Activated CD4-positive, alpha-beta T cell treated with anti-CD3 and anti-CD28 coated beads, Interleukin-2, amount 10 ng/mL, durations not matched to agents 24 days and 14 days (primary cell): Measurements from ENCODE around the gene CCDC188. TPM values are rescaled to one million over a fixed set of nuclear protein-coding genes. Genes with fewer than 3 reads are reported as not detected.
A peak's percentile ranks its signal among the peaks of the same experiment; 100 is the strongest.

Source experiments
- DNase-seq: peaks from one replicate; pipeline ENCODE4 v3.0.0; 2022
- H3K27ac Mint-ChIP-seq: one replicate; pipeline ENCODE4 v1.8.0; 2022; ENCODE audit warnings: mild to moderate bottlenecking, mixed read lengths
- H3K27me3 Mint-ChIP-seq: one replicate; pipeline ENCODE4 v1.8.0; 2022; ENCODE audit warnings: mixed read lengths
- H3K36me3 Mint-ChIP-seq: one replicate; pipeline ENCODE4 v1.8.0; 2022; ENCODE audit warnings: low read depth, mild to moderate bottlenecking, mixed read lengths
- H3K4me1 Mint-ChIP-seq: one replicate; pipeline ENCODE4 v1.8.0; 2021; ENCODE audit warnings: mixed read lengths
- H3K4me3 Mint-ChIP-seq: one replicate; pipeline ENCODE4 v1.8.0; 2022; ENCODE audit warnings: mild to moderate bottlenecking, moderate library complexity, mixed read lengths
- H3K9me3 Mint-ChIP-seq: one replicate; pipeline ENCODE4 v1.8.0; 2021; ENCODE audit warnings: mixed read lengths
- intact Hi-C: fragments of 100-400 bp; cut with micrococcal nuclease; formaldehyde crosslinking; loops from one replicate; pipeline ENCODE4 v1.15.1; 2023
- total RNA-seq: library from RNA; stranded (reverse); gene quantifications from 2 replicates; pipeline ENCODE4 v1.2.3, GENCODE V29; 2022

The CCDC188 gene
- total RNA-seq, 1 donor from 2014 or later: not detected

DNA sequence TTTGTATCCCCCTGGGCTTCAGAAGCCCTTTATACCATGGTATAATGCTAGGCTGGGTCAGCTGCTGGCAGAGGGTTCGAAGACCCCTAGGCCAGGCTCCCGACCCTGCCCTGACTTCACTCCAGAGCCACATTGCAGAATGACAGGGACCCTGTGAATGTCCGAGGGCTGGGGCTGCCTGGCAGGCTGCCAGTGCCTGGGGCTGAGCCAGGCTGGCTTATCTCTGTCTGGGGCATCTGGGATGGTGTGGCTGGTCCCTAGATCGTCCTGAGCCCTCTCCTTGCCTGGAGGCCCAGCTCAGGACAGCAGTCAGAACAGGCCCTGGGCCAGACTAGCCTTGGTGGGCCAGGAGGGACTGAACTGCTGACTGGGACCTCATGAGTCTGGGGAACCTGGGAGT, 15.6 kb downstream of the CCDC188 start:
- Mint-ChIP-seq H3K27me3 (no peaks in the 10 kb centered on the region), H3K4me3 (no peak overlapping the region), H3K36me3 (peaks cover 2% of the 10 kb centered on the region), H3K27ac (no peak overlapping the region), H3K4me1 (peaks cover 10% of the 10 kb centered on the region), H3K9me3 (no peaks in the 10 kb centered on the region)
- intact Hi-C loops: no loop called here
- DNase-seq: no peak

DNA sequence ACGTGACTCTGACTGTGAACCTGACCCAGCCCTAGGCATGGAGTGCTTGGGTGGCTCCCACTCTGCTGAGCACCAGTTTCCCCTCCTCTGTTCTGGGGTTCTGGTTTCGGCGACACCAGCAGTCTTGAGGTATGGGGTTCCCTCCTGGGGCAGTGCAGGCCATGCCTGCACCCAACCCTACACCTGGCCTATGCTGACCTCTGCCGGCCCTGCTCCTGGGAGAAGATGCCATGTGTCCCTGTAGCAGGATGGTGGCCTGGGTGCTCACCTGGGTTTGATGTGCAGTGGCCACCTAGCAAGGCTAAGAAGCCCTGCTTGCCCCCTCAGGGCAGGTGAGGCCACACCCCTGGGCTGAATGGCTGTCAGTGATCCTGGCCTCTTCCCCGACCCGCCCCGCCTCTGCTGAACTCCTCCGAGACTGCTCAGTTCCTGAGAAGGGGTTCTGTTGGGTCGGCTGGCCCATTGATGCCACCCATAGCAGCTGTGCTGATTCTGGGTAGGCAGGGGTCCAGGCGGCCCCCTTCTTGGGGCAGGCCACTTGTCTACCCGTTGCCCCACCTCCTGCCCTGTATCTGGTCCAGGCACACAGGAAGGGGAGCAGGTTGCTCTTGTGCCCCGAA, 16.8 kb downstream of the CCDC188 start:
- Mint-ChIP-seq H3K4me1 (peaks cover 12% of the 10 kb centered on the region), H3K4me3 (peak overlapping the region; percentile 57), H3K36me3 (no peaks in the 10 kb centered on the region), H3K27ac (no peak overlapping the region), H3K27me3 (no peaks in the 10 kb centered on the region), H3K9me3 (no peaks in the 10 kb centered on the region)
- no peak for DNase-seq
- intact Hi-C loops: loop anchor here (5.0 kb wide), 1 partner anchor 112 kb away; the partner anchor contains the start of gene TANGO2

DNA sequence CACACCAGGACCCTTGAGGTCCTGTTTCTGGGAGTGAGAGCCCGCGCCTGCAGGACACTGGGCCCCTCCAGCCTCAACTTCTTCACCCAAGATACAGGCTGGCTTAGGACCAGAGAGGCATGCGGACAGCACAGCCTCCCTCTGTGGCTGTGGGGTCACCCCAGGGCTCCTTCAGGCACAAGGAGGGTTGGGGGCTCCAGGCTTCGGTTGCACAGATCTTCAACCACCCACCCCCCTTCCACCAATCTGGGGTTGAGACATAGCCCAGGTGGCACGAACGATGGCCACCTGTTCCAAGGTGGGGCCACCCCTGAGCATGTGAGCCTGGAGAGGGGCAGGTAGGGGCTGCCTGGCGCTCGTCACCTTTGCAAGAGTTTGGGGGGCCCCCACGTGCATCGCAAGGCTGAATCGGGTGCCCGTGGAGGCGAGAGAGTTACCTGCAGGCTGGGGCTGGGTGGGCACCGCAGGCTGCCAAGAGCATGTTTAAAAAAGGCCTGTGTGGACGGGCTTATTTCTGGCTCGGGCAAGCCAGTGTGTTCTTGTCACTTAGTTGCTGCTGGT, 18.1 kb downstream of the CCDC188 start:
- peaks cover 6% of the 10 kb centered on the region for H3K36me3 Mint-ChIP-seq
- DNase-seq: no peak
- peak overlapping the region; percentile 82 for H3K4me3 Mint-ChIP-seq
- no peaks in the 10 kb centered on the region for H3K9me3 Mint-ChIP-seq
- H3K4me1 Mint-ChIP-seq: peaks cover 15% of the 10 kb centered on the region
- no peaks in the 10 kb centered on the region for H3K27me3 Mint-ChIP-seq
- H3K27ac Mint-ChIP-seq: no peak overlapping the region
- intact Hi-C loops: loop anchor here (5.0 kb wide), 1 partner anchor 110 kb away; the partner anchor contains the start of gene TANGO2

DNA sequence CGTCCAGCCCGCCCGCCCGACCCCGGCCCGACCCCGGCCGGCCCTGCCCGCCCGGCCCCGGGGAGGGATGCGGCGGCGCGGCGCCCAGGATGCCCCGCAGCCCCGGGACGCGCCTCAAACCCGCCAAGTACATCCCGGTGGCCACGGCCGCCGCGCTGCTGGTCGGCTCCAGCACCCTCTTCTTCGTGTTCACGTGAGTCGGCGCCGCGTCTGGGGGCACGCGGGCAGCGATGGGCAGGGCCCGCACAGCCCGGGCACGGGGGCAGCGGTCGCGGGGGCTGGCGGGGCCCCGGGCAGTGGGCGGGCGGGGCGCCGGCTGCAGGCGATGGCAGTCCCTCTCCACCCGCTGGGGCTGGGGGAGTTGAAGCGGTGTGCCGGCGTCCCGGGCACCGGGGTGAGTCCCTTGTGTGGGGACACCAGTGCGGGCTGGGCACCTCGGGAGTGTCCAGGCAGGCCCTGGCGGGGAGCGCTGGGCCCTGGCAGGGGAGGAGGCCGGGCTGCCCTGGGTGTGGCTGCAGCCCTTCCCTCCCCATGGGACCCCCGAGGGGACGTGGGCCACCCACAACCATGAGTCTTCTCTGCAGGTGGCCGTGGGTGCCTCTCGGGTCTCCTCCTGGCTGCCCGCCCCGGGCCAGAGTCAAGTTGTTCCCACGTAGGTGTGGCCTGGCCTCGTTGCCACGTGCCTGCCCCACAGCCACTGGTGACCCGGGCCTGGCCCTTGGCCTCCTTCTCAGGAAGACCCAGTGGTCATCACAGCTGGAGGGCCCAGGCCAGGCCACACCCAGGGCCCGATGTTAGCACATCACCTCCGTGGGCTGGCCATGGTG, 18.8 kb downstream of the CCDC188 start:
- intact Hi-C loops: loop anchor here (1.0 to 5.0 kb wide), 2 partner anchors 15 to 110 kb away; partner anchors contain the start of genes TANGO2 and TRMT2A
- Mint-ChIP-seq H3K4me1 (peaks cover 13% of the 10 kb centered on the region), H3K4me3 (peak overlapping the region; percentile 82), H3K27ac (no peak overlapping the region), H3K36me3 (peaks cover 11% of the 10 kb centered on the region), H3K9me3 (no peaks in the 10 kb centered on the region), H3K27me3 (no peaks in the 10 kb centered on the region)
- peak; percentile 77 for DNase-seq

DNA sequence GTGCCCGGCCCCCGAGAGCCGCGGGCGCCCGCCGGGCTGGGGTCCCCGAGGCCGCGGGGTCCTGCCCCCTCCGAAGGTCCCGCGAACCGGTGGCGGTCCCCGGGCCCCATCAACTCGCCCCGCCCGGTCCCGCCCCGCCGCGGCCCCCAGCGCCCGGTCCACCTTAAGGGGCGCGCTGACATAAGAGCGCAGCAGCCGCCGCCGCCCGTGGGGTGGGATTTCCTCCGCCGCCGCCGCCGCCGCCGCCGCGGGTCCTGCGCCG, 19.3 kb downstream of the CCDC188 start, which contains the start of gene ZDHHC8:
Gene ZDHHC8, plus strand, starts transcription at position 208 of the 262 bp plus-strand sequence. CDS start 144 bp downstream, outside the sequence.
- H3K4me1 Mint-ChIP-seq: peaks cover 13% of the 10 kb centered on the region
- H3K36me3 Mint-ChIP-seq: peaks cover 11% of the 10 kb centered on the region
- no peaks in the 10 kb centered on the region for H3K9me3 Mint-ChIP-seq
- intact Hi-C loops: loop anchor here (1.0 to 5.0 kb wide), 2 partner anchors 14 to 109 kb away; partner anchors contain the start of genes TANGO2 and TRMT2A
- peak within 1 kb of the TSS; percentile 82 for H3K4me3 Mint-ChIP-seq
- no peaks in the 10 kb centered on the region for H3K27me3 Mint-ChIP-seq
- no peak within 1 kb of the TSS for H3K27ac Mint-ChIP-seq
- DNase-seq: peak; percentile 76

DNA sequence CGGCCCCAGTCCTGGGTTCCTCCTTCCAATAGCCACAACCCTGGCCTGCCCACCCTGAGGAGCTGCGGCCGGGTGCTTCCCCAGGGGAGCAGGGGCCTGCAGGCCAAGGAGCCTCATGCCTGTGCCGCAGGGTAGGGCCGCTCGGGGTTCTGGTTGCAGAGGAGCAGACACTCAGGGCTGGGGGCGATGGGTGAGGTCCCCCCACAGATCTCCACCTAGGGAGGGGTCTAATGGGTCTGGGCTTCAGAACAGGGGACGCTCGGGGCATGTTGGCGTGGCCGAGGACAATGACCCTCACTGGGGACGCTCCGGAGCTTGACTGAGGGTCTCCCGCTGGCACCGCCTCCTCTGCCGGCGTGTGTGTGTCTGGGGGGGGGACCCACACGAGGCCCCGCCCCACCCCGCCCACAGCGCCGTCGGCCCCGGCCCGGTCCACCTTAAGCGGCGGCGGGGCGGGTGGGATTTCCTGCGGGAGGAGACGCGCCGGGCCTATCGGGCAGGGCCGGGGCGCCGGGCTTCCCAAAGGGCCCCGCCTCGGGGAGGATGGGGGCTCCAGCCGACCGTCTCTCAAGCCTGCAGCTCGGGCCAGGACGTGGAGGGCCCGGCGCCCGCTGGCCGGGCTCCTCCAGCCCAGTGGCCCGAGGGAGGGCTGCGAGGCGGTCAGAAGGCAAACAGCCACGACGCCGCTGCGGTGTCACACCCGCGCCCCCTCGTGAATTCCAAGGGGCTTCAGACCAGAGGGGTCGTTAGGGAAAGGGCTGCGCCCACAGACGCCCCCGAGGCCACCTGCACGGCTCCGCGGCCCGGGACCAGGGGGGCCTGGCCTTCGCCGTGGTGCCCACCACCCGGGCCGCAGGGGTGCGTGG, 19.9 kb downstream of the CCDC188 start:
- H3K27ac Mint-ChIP-seq: no peak overlapping the region

DNA sequence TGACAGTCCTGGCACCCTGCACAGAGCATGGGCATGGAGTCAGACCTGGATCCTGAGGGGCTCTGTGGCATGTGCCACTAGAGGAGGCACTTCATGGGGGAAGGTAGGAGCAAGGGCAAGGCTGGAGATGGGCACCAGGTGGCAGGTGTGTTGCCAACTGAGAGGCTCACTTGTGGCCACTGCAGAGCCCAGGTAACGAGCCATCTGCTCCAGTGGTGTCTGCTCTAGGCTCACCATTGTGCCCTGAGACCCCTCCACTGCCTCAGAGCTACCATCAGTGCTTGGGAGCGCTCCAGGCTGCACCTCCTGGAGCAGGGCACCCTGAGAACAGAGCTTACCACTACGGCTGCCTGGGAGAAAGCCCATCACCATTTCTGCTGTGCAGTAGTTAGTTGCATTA, 20.5 kb downstream of the CCDC188 start:
- H3K27ac Mint-ChIP-seq: no peak overlapping the region
- H3K27me3 Mint-ChIP-seq: no peaks in the 10 kb centered on the region
- H3K4me1 Mint-ChIP-seq: peaks cover 13% of the 10 kb centered on the region
- peak overlapping the region; percentile 39 for H3K4me3 Mint-ChIP-seq
- peaks cover 20% of the 10 kb centered on the region for H3K36me3 Mint-ChIP-seq
- DNase-seq: no peak
- intact Hi-C loops: loop anchor here (5.0 kb wide), 1 partner anchor 108 kb away; the partner anchor contains the start of gene TANGO2
- no peaks in the 10 kb centered on the region for H3K9me3 Mint-ChIP-seq

More for the DNA sequence above, 19.9 kb downstream of the CCDC188 start:
- Mint-ChIP-seq H3K36me3 (peaks cover 15% of the 10 kb centered on the region), H3K27me3 (no peaks in the 10 kb centered on the region), H3K4me3 (peak overlapping the region; percentile 52), H3K4me1 (peaks cover 13% of the 10 kb centered on the region), H3K9me3 (no peaks in the 10 kb centered on the region)
- peak; percentile 92 for DNase-seq
- intact Hi-C loops: loop anchor here (1.0 to 5.0 kb wide), 2 partner anchors 14 to 109 kb away; partner anchors contain the start of genes TANGO2 and TRMT2A

DNA sequence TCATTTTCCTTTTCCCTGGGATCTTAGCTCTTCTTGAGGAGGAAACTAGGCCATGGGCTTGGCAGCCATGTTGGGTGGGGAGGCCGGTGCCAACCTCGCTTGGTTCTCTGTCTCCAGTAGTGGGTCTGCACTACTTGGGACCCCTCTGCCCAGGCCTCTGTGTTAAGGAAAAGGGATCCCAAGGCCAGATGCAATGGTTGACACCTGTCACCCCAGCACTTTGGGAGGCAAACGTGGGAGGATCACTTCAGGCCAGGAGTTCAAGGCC, 21.2 kb downstream of the CCDC188 start:
- Mint-ChIP-seq H3K36me3 (peaks cover 25% of the 10 kb centered on the region), H3K27me3 (no peaks in the 10 kb centered on the region), H3K4me3 (no peak overlapping the region), H3K4me1 (peaks cover 13% of the 10 kb centered on the region), H3K9me3 (no peaks in the 10 kb centered on the region), H3K27ac (no peak overlapping the region)
- DNase-seq: no peak
- intact Hi-C loops: loop anchor here (1.0 to 5.0 kb wide), 2 partner anchors 107 to 159 kb away; partner anchors contain the start of gene TANGO2

DNA sequence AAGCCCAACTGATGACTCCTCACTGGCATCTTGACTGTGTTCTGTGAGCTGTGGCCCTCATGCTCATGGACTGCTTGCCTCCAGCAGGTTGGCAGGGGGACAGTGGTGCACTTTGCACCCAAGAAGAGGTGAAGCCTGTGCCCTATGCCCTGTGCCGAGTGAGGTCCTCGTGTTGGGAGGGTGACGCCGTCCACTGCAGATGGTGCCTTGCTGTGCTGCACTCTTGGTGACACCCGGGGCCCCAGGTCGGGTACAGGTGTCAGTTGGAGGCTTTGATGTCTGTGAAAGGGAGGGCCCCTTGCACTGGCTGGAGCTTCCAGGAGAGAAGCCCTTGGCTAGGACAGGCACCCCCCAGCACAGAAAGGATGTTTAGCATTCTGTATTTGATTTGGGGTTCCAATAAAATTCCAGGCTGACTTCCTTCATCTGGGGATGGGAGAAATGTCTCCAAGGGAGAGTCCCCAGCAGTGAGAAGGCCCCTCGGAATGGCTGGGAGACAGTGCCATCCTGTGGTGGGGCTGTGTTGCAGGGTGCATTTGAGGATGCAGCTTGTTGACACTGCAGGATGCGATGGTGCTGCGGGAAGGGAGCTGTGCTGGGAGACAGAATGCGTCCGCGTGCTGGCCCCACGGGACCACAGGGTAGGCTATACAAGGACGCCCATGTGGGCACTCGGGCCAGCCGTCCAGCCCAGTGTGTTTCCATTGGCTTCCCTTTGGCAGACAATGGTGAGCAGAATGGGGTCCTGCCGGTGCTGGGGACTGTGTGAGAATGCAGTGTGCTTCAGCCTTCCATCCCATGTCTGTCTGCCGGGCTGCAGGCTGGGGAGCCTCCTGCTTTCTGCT, 21.7 kb downstream of the CCDC188 start:
- Mint-ChIP-seq H3K36me3 (peaks cover 25% of the 10 kb centered on the region), H3K27ac (peak overlapping the region; percentile 41), H3K4me1 (peaks cover 13% of the 10 kb centered on the region), H3K27me3 (no peaks in the 10 kb centered on the region), H3K9me3 (no peaks in the 10 kb centered on the region), H3K4me3 (no peak overlapping the region)
- intact Hi-C loops: loop anchor here (1.0 kb wide), 1 partner anchor 159 kb away; no protein-coding TSS in a partner anchor
- peak; percentile 85 for DNase-seq

DNA sequence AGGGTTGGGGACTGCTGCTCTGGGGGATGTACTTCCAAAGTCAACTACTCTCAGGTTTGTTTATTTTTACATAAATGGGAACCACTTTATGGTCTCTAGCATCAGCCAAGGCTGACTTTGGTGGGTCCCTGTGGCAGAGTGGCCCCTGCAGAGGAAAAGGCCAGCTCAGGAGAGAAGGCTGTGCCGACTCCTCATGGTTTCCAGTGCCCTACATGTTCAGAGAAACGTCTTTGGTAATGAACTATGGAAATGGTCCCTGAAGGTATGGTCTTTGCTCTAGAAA, 22.3 kb downstream of the CCDC188 start:
- H3K36me3 Mint-ChIP-seq: peaks cover 30% of the 10 kb centered on the region
- no peaks in the 10 kb centered on the region for H3K27me3 Mint-ChIP-seq
- no peak for DNase-seq
- peaks cover 10% of the 10 kb centered on the region for H3K4me1 Mint-ChIP-seq
- peak overlapping the region; percentile 41 for H3K27ac Mint-ChIP-seq
- H3K9me3 Mint-ChIP-seq: no peaks in the 10 kb centered on the region
- intact Hi-C loops: no loop called here
- H3K4me3 Mint-ChIP-seq: no peak overlapping the region

DNA sequence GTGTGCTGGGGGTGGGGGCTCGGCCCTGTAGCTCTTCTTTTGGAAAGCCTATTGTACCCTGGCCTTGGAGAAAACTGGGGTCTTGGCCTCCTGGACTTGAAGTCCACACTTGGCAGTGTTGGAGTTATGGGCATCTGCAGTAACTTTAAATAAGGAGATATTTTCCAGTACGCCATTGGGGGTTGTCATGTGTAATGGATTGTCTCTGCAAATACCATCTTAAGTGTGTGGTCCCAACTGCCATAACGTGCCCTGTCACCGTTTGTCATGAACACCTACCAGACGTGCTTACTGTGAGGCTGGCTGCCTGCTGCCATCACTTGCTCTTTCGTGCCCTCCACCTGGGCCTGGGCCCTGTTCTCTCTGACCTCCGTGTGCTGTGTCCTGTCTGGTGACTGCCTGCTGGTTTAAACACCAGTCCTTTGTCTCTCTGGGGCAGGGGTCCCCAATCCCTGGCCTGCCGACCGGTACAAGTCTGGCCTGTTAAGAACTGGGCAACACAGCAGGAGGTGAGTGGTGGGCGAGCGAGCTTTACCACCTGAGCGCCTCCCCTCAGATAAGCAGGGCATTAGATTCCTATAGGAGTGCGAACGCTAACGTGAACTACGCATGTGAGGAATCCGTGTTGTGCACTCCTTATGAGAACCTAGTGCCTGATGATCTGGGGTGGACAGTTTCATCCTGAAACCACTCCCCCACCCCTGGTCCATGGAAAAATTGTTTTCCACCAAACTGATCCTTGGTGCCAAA, 22.8 kb downstream of the CCDC188 start:
- peaks cover 31% of the 10 kb centered on the region for H3K36me3 Mint-ChIP-seq
- no peak for DNase-seq
- intact Hi-C loops: no loop called here
- no peak overlapping the region for H3K27ac Mint-ChIP-seq
- no peaks in the 10 kb centered on the region for H3K27me3 Mint-ChIP-seq
- H3K4me1 Mint-ChIP-seq: peaks cover 8% of the 10 kb centered on the region
- H3K9me3 Mint-ChIP-seq: no peaks in the 10 kb centered on the region
- H3K4me3 Mint-ChIP-seq: no peak overlapping the region

DNA sequence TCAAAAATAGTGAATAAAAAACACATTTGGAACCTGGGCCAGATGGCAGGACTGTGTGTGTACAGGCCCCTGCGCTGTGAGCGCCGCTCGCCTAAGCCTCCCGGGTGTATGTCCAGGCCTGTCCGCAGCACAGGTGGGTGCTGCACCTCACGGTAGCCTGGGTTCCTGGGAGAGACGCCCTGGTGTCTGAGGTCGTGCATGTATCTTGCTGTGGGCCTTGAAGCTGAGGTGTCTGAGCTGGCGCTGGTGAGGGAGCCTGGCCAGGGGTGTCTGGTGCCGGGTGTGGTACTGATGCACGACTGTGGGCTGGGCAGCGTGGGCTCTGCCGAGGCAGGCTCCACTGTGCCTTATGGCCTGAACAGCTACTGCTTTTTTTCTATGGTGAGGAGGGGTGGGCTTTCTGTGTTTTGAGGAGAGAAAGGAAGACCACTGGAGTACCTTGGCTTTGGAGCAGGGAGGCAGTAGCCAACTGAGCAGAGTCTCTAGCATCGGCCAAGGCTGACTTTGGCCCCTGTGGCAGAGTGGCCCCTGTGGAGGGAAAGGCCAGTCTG, 23.5 kb downstream of the CCDC188 start:
- intact Hi-C loops: no loop called here
- Mint-ChIP-seq H3K4me1 (peaks cover 8% of the 10 kb centered on the region), H3K4me3 (no peak overlapping the region), H3K27me3 (no peaks in the 10 kb centered on the region), H3K27ac (no peak overlapping the region), H3K9me3 (no peaks in the 10 kb centered on the region), H3K36me3 (peaks cover 36% of the 10 kb centered on the region)
- DNase-seq: no peak
